Urothelium cell line (cell line): ENCODE measurements around the gene GRK1.

Source experiments
- DNase-seq: peaks from one replicate; pipeline ENCODE4 v3.0.0; 2011; ENCODE audit warnings: low spot score, mixed read lengths
- FAIRE-seq: peaks from 2 replicates; lab custom pipeline; 2011; peaks lifted over from hg19 to GRCh38; lab: Jason Lieb, UNC

Gene GRK1

DNA sequence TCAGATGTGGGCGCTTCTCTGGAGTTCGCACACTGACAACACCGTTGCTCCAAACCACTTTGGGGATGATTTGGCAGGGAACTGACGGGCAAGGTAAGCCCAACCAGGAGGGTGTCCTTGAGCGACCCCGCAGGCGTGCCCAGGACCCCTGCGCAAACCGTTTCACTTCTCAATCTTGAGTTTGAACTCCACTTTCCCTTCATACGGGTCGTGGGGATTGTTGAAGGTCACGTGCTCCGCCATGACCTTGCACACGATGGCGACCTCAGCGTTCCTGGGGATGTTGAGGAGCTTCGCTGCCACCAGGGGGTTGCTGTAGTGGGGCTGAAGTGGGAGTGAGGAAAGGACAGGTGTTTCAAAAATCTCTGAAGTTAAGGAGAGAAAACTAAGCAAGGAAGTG lies 17.8 kb upstream of the GRK1 start:
- DNase-seq (no peak), FAIRE-seq (peak; percentile 30)

DNA sequence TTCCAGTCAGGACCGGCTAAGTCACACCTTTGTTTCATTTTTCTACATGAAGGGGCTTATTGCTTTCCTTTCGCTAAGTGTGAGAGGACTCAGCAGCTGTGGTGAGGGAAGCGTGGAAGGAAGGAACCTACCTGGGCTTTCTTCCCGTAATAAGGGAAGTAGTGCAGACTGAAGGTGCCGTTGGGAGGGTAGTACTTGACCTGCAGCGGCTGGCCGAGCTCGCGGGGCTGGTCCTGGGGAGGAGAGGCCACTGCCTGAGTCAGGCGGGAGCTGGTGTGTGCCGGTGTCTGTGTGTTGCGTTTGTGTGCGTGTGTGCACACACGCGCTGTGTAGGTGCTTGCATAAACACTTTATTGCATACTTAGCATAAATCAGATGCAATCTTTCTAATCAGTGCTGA lies 16.7 kb upstream of the GRK1 start:
- no peak for DNase-seq
- peak; percentile 30 for FAIRE-seq

DNA sequence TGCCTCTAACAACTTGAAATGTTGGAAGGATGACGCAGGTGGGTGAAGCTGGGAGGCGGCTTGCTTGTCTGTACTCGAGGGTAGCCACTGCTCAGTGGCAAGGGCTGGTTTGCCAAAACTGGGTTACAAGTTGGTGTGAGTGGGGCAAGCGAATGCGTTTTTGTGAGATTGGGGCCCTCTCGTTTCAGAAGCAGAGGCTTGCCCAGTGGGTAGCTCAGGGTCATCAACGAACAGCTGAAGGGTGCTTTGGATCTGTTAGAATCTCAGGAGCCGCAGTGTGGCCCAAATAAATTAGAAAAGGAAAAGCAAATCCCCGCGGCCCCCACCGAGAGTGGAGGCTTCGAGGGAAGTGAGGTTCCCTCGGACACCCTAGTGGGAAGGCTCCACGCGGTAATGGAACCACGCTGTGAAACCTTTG lies 16.3 kb upstream of the GRK1 start:
- FAIRE-seq, result no peak
- no peak for DNase-seq

DNA sequence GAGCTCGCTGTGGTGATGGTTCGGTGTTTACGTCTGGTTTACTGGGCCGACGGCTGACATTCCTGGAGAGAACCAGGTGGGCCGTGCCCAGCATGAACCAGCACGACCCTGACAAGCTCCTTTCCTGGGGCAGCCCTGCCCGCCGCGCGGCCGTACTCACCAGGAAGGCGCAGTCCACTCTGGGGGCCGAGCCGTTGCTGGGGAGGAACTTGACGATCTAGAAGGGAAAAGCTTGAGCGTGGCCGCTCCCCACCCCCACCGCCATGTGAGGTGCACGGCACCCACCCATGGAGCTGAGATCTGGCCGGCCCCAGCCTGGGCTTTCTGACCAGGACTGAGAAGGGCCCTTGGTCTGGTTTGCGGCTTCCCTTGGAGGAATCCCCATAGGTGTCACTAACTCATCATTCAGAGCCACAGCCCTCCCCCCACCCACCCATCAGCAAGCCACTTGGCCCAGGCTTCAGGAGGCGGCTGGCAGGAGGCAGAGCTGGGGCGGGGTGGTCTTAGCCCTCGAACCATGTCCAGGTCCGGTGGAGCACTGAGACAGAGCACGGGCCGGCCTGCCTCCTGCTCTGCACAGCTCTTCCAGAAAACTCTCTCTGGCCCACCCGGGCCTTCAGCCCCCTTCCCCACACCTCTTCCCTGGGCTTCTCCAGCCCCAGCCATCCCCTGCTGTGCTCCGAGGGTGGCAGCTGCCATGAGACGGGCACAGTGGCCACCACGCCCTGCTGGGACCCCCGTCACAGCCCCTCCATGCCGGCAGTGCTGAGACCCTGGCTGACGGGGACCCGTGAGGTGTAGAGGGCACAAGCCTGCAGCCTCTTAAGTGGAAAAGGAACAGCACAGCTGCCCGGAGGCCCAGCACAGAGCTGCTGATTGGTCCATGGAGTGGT lies 15.3 kb upstream of the GRK1 start:
- FAIRE-seq, result no peak

DNA sequence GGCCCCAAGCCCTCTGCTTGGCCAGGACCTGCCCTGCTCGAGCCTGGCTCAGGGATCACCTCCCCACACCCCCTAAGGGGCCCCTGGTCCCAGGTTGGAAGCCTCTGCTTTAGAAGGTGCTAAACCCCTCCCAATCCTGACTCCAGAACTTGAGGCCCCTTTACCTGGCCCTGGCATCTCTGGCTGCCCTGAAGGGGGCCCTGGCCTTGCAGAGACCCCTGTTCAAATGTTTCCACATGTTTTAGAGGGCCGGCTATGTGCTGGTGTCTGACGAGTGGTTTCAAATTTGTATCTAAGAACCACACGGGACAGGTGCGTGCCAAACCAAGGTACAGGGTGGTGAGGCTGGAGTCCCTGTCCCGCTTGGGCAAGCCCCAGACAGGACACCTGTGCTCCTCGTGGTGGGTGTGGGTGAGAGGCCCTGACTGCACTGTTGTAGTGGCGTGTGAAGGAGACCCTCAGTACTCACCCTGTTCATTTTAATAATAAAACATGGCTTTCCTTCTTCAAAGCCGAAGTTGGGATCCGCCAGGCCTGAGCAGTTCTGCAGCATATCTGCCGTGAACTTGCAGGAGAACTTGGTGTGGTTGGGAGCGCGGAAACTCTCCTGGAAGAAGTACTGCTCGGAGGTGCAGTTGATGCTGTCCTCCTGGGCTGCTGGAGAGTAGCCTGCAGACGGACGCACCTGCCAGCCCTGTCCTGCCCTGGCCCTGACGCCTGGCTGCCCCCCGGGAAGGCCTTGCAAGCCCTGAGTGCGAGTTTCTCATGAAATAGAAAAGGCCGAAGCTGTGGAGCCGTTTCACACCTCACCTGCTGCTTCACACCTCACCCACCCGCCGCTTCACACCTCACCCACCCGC lies 14.4 kb upstream of the GRK1 start:
- DNase-seq (no peak), FAIRE-seq (no peak)

More for the DNA sequence above, 15.3 kb upstream of the GRK1 start:
- DNase-seq, result no peak

DNA sequence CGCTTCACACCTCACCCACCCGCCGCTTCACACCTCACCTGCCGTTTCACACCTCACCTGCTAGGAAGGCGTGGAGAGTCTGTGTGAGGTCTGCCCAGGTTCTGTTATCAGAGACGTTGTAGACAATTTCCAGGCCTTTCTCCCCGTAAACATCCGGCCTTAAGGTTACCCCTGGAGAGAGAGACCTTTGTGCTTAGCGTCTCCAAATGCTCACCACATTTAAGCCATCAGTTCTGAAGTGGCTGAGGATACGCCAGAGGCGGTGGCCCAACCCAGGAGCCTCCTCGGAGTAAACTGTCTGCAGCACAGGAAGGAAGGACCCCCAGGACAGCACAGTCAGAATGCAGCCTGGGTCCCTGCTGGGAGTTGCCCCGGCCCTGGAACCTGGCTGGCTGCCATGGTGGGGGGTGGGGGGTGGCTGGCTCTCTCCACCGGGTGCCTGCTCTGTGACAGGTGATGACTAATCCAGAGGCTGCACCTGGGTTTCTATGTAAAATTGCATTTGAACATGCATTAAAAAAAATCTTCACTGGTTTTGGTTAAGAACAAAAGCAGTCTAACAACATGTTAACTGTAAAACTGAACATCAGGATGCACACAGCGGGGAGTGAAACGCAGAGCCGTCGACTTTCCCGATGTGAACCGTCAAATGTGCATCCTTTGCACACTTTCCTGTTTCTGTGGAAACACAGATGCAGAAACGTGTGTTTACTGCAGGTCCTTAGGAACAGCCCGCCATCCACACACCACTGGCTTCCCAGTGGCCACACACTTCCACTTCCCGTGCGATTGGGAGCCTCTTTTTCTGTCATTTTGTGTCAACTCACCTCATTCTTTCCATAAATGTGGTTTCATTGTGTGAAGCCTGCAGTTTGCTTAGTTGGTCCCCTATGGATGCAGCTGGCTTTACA lies 13.5 kb upstream of the GRK1 start:
- peak; percentile 63 for DNase-seq

DNA sequence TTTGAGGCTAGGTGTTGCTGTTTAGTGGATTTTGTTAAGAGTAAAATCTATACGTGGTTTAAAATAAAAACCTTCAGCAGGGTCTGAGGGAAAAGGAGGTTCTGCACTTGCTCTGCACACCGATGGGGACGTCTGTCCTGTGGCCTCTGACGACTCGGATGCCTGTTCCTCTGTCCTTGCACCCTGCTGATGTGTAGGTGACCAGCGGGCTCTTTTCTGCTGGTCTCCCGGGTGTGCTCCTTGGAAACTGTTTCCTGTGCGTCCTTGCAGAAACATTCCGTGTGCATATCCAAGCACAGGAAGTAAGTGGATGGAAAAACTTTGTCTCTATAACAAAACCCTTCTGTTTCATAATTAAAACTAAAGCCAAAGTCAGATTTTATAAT lies 12.9 kb upstream of the GRK1 start:
- no peak for FAIRE-seq
- DNase-seq, result no peak

More for the DNA sequence above, 13.5 kb upstream of the GRK1 start:
- peak; percentile 9 for FAIRE-seq

DNA sequence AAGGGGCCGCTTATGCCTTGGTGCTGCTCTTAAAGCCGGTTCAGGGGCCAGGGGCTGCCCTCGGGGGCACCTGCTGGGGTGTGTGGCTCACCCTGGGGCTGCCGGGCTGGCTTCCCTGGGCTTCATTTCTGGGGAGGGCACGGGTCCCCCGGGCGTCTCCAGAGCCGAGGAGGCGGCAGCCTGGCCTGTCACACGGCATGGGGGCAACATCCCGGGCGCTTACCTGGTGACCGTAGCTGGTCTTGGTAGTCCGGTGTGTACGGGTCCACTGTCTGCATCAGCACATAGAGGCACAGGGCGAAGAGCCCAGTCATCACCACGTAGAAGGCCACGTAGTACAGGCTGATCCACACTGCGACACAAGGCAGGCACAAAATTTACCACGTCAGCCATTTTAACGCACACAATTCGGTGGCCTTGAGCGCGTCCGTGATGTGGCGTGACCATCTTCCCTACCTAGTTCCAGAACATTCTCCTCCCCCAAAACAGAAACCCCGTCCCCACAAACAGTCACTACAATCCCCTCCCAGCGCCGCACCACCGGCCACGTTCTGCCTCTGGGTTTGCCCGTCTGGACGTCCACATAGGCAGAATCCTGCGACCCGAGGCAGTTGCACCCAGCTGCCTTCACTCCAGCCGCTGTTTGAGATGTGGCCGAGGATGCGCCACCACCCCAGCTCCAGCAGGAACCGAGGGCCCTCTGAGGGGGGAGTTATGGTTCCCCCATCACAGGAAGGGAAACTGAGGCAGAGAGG lies 12.3 kb upstream of the GRK1 start:
- DNase-seq, result no peak
- FAIRE-seq, result peak; percentile 61

DNA sequence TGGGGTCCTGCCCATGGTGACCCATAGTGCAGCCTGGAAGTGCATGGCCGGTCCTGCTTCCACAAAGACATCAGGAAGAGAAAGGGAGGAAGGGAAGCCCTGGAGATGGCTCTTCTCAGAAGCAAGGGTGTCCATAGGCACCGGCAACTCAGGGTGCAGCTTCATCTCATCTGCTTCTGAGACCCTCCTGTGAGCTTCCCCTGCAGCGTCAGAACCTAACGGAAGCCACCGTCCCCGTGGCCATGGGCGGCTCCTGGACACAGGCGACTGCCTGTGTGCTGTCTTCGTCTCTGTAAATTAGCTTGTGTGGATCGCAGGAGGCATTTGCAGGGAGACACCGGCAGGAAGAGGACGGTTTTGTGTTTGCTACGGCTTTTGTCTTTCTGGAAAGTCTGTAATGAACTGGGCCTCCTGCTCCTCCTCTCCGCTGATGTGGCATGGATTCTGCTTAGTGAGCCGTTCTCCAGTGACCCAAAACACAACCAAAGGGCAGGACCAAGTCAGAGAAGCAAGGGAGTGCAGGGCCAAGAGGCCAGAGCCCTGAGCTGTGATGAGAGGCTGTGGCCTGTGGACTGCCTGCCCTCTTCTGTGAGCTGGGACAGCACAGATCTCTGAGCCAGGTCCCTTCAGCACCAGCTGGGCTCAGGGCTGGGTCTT lies 11.5 kb upstream of the GRK1 start:
- DNase-seq, result no peak
- peak; percentile 35 for FAIRE-seq

DNA sequence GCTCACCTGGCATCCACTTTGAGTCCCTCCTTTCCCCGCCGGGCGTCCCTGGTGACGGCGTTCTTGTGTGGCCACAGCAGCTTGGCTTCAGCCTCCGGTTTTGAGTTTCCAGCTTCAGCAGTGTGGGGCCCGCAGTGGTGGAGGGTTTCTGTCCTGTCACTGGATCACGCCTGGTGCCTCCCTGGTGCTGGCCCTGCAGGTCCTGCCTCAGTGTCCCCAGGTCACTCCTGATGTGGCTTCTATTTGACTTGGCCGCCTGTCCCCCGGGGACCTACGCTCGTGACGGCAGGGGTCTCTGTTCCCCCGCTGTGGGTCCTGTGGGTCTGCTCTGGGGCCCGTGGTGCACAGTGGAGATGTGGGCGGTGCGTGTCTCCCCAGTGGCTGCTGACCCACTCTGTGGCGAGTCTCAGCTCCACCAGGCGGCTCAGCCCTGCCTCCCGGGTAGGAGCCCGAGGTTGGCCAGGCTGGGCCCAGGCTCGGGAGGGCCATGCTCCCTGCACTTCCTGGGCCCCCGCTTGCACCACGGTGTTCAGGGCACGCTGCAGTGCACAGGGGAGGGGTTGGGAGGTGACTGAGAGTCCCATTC lies 10.9 kb upstream of the GRK1 start:
- FAIRE-seq, result peak; percentile 67
- DNase-seq, result no peak

DNA sequence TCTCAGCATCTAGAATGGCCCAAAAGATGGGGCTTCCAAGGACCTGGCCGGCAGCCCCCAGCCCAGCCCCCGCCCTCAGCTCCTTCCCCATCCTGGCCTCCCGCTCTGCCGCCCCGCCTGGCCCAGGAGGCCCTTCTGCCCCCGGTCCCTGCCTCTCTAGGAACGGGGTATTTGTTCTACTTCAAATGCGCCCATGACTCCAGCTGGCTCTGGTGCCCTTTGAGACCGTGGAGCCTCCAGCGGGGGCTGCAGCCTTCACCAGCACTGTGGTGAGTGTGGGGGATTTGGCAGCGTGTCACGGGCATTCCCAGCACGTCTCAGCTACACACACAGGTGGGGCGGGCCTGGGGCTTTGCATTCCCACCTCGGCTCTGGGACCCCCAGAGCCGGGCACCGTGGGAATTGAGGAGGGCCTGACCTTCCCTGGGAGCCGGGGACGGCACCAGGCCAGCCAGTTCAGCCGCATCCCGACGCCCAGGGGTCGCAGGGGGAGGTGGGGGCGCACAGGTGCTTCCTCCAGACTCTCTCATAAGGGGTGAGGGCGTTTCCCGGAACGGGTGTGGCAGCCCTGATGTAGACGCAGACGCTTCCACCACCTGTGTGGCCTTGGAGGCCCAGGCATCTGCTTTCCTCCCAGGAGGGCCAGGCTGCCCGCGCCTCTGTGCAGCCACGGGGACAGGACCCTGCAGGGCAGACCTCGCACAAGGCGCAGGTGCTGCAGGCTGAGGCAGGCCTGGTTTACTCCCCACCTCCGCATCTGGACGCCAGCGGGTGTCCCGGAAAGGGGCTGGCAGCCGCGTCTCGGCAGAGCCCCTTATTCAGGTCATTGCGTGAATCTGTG lies 10.0 kb upstream of the GRK1 start:
- DNase-seq (no peak), FAIRE-seq (no peak)

DNA sequence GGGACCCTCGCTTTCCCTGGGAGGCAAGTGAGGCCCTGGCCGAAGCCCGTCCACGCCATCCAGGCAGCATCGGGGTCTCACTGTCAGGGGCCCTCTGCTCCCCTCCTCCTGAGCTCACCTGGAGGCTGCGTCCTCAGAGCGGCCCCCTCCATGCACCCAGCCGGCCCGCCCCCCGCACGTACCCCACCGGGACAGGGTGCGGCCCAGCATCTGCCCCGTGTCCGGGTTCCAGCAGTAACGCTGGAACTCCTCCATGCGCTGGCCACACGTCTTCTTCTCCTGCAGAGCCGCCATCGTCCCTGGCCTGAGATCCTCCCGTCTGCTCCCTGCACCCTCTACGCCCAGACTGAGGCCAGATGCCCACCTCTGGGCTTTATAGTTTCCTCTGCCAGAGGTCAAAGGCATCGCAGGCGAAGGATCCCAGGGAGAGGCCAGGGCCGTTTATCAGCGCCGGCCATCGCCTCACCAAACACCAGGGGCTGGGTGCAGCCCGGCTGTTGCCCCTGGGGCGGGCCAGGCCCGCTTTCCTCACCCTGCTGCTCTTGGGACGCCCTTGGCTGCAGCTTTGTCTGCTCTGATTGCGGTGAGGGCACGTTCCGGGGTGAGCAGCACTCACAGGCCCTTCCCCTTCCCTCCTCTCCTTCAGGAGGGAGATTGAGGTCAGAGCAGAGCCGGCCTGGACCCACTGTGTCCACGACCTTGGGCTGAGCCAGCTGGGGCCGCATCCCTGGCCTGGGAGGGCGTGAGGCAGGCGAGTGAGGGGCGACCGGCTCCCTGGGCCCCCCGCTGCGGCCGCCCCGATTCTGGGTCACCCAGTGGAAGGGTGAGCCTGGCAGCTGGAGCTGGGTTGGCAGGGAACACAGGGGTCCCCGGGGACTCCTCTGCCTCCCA lies 8.9 kb upstream of the GRK1 start, which contains the start of gene ATP4B:
ATP4B (minus strand) TSS at position 348 of the 891 bp plus-strand sequence; CDS start at position 294, 54 bp downstream.
- DNase-seq (no peak), FAIRE-seq (no peak)

DNA sequence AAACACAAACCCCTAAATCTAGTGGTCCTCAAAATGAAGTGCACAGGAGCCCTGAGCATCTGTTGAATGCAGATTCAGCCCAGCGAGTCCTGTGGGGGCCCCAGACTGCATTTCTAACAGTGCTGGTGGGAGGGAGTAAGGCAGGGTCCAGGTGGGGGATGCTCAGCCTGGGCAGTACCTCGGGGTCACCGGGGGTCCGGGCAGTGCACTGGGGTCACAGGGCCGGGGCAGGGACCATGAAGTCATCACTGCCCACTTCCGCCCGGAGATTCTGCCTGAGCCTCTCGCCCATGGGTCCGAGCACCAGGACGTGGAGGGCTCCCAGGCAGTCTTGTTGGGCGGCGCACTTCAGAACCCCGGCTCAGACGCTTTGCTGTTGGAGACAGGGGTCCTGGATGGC lies 8.2 kb upstream of the GRK1 start:
- DNase-seq (no peak), FAIRE-seq (no peak)

DNA sequence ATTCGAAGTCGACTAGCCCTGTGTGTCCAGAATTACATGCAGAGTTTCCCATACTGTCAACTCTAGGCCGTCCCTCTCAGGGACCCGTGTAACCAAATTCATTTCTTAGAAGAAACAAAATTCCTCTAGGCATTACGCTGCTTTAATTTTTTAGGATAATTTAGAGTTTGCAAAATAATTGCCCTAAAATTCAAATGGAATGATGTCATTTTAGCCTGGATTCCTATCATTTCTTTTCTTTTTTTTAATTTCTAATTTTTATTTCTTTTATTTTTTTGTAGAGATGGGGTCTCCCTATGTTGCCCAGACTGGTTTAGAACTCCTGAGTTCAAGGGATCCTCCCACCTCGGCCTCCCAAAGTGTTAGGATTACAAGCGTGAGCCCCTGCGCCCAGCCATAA lies 7.7 kb upstream of the GRK1 start:
- no peak for FAIRE-seq
- no peak for DNase-seq

DNA sequence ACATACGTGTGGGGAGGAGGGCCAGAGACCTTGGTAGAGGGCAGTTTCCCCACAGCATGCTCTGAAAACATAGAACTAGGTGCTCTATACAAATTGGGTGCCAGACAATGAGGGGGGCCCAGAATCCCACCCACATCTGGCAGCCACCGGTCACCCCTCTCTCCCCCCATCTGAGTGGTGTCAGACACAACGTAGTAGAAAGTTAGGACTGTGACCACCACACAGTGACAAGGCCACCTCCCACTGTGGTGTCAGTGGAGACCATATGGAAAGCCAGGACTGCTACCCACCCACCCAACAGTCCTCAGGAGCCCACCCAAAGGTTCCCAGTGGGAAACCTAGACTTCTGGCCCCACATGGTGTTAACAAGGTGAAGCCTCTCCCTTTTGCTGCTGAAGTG lies 7.0 kb upstream of the GRK1 start:
- DNase-seq, result no peak
- FAIRE-seq, result no peak

DNA sequence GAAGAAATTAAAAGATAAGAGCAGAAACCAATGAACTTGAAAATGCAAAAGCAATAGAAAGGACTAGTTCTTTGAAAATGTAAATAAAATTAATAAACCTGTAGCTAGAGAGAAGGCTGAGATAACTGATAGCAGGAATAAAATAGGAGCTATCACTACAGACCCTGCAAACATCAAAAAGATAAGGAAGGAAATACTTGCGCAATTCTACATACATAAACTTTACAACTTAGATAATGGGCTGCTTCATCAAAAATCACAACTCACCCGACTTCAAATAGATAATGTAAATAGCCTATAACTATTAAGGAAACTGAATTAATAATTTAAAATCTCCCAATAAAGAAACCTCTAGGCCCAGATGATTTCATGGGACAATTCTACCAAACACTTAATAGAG lies 5.5 kb upstream of the GRK1 start:
- DNase-seq, result no peak
- FAIRE-seq, result no peak

DNA sequence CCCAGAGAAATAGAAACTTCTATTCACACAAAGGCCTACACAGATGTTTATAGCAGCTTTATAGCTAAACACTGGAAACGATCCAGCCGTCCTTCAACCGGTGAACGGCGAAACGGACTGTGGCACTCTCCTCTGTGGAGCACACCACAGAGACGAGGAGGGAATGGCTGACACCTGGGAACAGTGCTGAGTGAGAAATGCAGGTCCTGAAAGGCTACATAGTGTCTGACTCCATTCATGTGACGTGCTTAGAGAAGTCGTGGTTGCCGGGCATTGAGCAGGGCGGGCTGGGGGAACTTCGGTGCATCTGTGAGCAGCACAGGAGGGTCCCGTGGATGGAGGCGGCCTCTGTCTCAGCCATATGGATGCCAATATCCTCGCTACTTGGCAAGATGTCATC lies 3.1 kb upstream of the GRK1 start:
- FAIRE-seq (peak; percentile 46), DNase-seq (no peak)
